ENCODE measurements around the gene NCOA5.

NCOA5 gene

GRCh38 chr20:46050444-46050843 is 39.3 kb downstream of the NCOA5 start:
- Histone ChIP-seq H3K36me3 (peaks cover 0 to 18% (median 0%) of the 10 kb centered on the region in 11 experiments; a peak in 3 of 22 replicates), H3K27ac (no peak overlapping the region), H3K4me2 (no peak overlapping the region), H3K9ac (no peak overlapping the region), H4K20me1 (peaks cover 0 to 49% (median 14%) of the 10 kb centered on the region in 11 experiments; a peak in 13 of 22 replicates), H3K9me3 (replicated peaks in 1 of 11) (no peaks in the 10 kb centered on the region), H3K4me1 (no peaks in the 10 kb centered on the region), H3K27me3 (no peaks in the 10 kb centered on the region), H3K4me3 (no peak overlapping the region)
- no peak for TF ChIP-seq Cebpa-rat (IDR thresholded peaks at IDR 0.05)

DNA sequence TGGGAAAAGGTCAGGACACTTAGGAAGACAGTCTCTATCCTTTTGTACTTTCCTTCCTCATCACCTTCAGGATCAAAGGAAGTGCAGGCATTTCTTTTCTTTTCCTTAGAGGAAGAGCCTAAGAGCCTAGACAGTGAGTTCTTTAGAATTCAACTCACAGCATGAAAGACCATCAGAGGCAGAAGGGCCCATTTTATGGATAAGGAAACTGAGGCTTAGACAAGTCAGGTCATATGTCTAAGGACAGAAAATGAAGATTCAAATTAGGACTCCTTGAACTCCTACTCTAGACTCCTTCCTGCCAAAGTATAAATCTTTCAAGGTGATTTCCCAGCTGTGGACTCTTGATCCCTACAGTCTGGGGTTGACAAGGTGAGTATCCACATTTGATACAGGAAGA is 39.9 kb downstream of the NCOA5 start:
- no peaks in the 10 kb centered on the region for H3K27me3 ChIP-seq
- H3K4me1 ChIP-seq: no peaks in the 10 kb centered on the region
- H4K20me1 ChIP-seq: peaks cover 0 to 49% (median 7%) of the 10 kb centered on the region in 11 experiments; a peak in 13 of 22 replicates
- peaks cover 0 to 16% (median 0%) of the 10 kb centered on the region in 11 experiments; a peak in 3 of 22 replicates for H3K36me3 ChIP-seq
- H3K9ac ChIP-seq: no peak overlapping the region
- no peaks in the 10 kb centered on the region for H3K9me3 ChIP-seq (replicated peaks in 1 of 11)
- no peak overlapping the region for H3K27ac ChIP-seq
- H3K4me2 ChIP-seq: no peak overlapping the region
- no peak for TF ChIP-seq Cebpa-rat (IDR thresholded peaks at IDR 0.05)
- H3K4me3 ChIP-seq: no peak overlapping the region

- Histone ChIP-seq H3K27me3 (no peaks in the 10 kb centered on the region), H3K36me3 (peaks cover 0 to 10% (median 0%) of the 10 kb centered on the region in 11 experiments; a peak in 3 of 22 replicates), H3K4me3 (no peak overlapping the region)
Measured at GRCh38 chr20:46049190-46049589, 40.6 kb downstream of the NCOA5 start.

DNA sequence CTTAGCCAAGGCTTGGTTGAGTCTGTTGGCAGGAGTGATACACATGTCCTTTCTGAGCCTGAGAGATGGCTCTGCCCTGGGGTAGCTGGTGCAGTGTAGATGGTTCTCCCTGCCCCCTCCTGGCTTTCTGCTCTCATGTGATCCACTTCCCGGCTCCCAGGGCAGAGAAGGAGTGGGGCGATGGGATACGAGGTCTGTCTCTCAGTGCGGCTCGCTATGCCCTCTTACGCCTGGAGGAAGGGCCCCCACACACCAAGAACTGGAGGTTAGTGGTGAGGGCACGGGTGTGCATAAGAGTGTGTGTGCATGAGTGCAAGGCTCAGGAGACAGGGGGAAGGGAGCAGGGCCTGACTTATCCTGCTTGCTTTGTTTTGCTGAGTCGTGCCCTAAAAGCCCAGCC is 41.9 kb downstream of the NCOA5 start:
- TF ChIP-seq Cebpa-rat (IDR thresholded peaks at IDR 0.05): no peak
- Histone ChIP-seq H3K27me3 (no peaks in the 10 kb centered on the region), H3K9ac (no peak overlapping the region), H3K36me3 (peaks cover 0 to 10% (median 0%) of the 10 kb centered on the region in 11 experiments; a peak in 2 of 22 replicates), H3K4me3 (no peak overlapping the region), H3K4me2 (no peak overlapping the region), H3K27ac (no peak overlapping the region), H3K4me1 (no peaks in the 10 kb centered on the region), H4K20me1 (peaks cover 0 to 44% (median 4%) of the 10 kb centered on the region in 11 experiments; a peak in 10 of 22 replicates), H3K9me3 (replicated peaks in 1 of 11) (no peaks in the 10 kb centered on the region)

More at GRCh38 chr20:46049190-46049589, 40.6 kb downstream of the NCOA5 start:
- H4K20me1 ChIP-seq: peaks cover 0 to 49% (median 4%) of the 10 kb centered on the region in 11 experiments; a peak in 11 of 22 replicates
- H3K4me2 ChIP-seq: no peak overlapping the region
- H3K27ac ChIP-seq: no peak overlapping the region
- no peak overlapping the region for H3K9ac ChIP-seq
- no peaks in the 10 kb centered on the region for H3K4me1 ChIP-seq
- H3K9me3 ChIP-seq (replicated peaks in 1 of 11): no peaks in the 10 kb centered on the region
- TF ChIP-seq Cebpa-rat (IDR thresholded peaks at IDR 0.05): no peak

DNA sequence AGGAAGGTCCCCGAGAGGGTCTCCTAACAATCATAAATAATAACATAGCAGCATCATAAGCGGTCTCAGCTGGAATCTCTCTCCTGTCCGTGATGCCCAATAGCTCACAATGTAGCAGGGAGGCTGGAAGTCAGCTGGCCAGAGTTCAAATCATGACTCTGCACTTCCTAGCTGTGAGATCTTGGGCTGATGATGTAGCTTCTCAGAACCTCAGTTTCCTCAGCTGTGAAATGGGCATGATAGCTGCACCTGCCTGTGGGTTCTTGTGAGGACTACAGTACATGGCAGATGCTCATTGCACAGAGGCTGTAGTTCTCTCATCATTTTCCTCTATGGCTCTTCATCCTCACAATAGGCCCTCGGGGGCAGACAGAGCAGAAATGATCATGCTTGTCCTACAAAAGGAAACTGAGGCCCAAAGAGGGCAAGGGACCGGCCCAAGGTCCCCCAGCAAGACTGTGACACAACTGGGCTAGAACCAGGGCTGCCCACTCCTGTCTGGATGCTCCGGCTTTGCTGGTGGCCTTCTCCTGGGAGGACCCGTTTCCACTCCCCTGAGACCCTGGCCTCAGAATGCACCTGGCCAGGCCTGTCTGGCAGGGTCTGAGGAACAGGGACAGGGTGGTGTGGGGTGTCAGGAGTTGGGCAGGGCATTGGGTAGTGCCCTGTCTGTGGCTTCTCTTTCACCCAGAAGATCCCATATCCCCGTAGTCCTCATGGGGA is 43.0 kb downstream of the NCOA5 start:
- Histone ChIP-seq H3K9ac (no peak overlapping the region), H3K4me1 (no peaks in the 10 kb centered on the region), H3K9me3 (replicated peaks in 1 of 11) (no peaks in the 10 kb centered on the region), H3K4me2 (no peak overlapping the region), H3K27ac (no peak overlapping the region), H3K4me3 (no peak overlapping the region), H4K20me1 (peaks cover 0 to 50% (median 6%) of the 10 kb centered on the region in 11 experiments; a peak in 10 of 22 replicates), H3K36me3 (peaks cover 0 to 10% (median 0%) of the 10 kb centered on the region in 11 experiments; a peak in 2 of 22 replicates), H3K27me3 (no peaks in the 10 kb centered on the region)
- no peak for TF ChIP-seq Cebpa-rat (IDR thresholded peaks at IDR 0.05)

DNA sequence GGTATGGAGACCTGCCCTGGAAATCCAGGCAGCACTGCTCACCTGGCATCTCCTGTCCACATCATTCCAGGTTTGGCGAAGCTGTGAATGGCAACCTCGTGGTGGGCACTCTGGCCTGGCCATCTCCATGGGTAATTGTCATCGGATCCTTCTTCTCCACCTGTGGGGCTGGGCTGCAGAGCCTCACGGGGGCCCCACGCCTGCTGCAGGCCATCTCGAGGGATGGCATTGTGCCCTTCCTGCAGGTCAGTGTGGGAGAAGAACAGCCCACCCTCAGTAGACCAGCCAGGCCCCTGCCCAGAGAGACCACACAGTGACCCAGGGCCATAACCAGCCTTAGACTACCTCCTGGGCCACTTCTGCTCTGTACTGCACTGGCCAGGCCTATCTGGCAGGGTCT is 44.9 kb downstream of the NCOA5 start:
- no peaks in the 10 kb centered on the region for H3K27me3 ChIP-seq
- H3K4me3 ChIP-seq: no peak overlapping the region
- TF ChIP-seq Cebpa-rat (IDR thresholded peaks at IDR 0.05): no peak
- no peak overlapping the region for H3K27ac ChIP-seq
- H3K36me3 ChIP-seq: peaks cover 0 to 10% (median 0%) of the 10 kb centered on the region in 11 experiments; a peak in 2 of 22 replicates
- H3K4me2 ChIP-seq: no peak overlapping the region
- no peaks in the 10 kb centered on the region for H3K9me3 ChIP-seq (replicated peaks in 1 of 11)
- no peak overlapping the region for H3K9ac ChIP-seq
- peaks cover 0 to 66% (median 18%) of the 10 kb centered on the region in 11 experiments; a peak in 15 of 22 replicates for H4K20me1 ChIP-seq
- H3K4me1 ChIP-seq: no peaks in the 10 kb centered on the region

DNA sequence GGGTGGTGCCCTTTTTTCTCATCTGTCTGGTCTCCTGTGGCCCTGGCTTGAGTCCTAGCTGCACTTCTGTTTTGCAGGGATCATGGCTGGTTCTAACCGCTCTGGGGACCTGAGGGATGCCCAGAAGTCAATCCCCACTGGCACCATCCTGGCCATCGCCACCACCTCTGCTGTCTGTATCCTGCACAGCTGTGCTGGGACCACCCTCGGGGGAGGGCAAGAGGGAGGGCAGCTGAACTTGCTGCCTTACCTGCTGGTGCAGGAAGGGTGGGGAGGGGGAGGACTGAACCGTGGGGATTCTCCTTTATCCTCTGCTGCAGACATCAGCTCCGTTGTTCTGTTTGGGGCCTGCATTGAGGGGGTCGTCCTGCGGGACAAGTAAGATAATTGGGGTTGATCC is 46.2 kb downstream of the NCOA5 start:
- no peaks in the 10 kb centered on the region for H3K27me3 ChIP-seq
- TF ChIP-seq Cebpa-rat (IDR thresholded peaks at IDR 0.05): no peak
- no peaks in the 10 kb centered on the region for H3K4me1 ChIP-seq
- H3K4me2 ChIP-seq: no peak overlapping the region
- peaks cover 0 to 7% (median 0%) of the 10 kb centered on the region in 11 experiments; a peak in 1 of 22 replicates for H3K36me3 ChIP-seq
- H4K20me1 ChIP-seq: peaks cover 0 to 67% (median 18%) of the 10 kb centered on the region in 11 experiments; a peak in 15 of 22 replicates
- H3K27ac ChIP-seq: no peak overlapping the region
- H3K9ac ChIP-seq: no peak overlapping the region
- H3K9me3 ChIP-seq (replicated peaks in 1 of 11): no peaks in the 10 kb centered on the region
- H3K4me3 ChIP-seq: no peak overlapping the region

GRCh38 chr20:46040902-46041535 is 48.7 kb downstream of the NCOA5 start:
- no peak overlapping the region for H3K4me3 ChIP-seq
- TF ChIP-seq Cebpa-rat (IDR thresholded peaks at IDR 0.05): no peak
- no peaks in the 10 kb centered on the region for H3K9me3 ChIP-seq (replicated peaks in 1 of 11)
- no peak overlapping the region for H3K4me2 ChIP-seq
- H4K20me1 ChIP-seq: peaks cover 0 to 70% (median 18%) of the 10 kb centered on the region in 11 experiments; a peak in 15 of 22 replicates
- no peak overlapping the region for H3K9ac ChIP-seq
- no peaks in the 10 kb centered on the region for H3K4me1 ChIP-seq
- H3K27ac ChIP-seq: no peak overlapping the region
- no peaks in the 10 kb centered on the region for H3K27me3 ChIP-seq
- 0 out of 22 replicates have a peak, but pooled peaks cover 0 to 5% (median 0%) of the 10 kb centered on the region in 11 experiments for H3K36me3 ChIP-seq

DNA sequence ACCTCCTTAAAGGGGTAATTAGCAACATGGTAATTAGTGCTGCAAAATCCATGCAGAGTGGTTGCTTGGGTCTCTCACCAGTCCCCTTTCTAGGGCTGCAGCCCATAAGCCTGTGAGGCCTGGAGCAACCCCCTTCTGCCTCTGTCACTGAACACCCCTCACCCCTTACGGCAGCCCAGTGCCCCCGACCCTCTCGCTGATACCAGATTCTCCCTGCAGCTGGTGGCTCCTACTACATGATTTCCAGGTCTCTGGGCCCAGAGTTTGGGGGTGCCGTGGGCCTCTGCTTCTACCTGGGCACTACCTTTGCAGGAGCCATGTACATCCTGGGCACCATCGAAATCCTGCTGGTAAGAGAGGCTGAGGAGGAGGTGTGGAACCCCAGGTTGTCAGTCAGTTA is 52.7 kb downstream of the NCOA5 start:
- Histone ChIP-seq H4K20me1 (peaks cover 0 to 68% (median 34%) of the 10 kb centered on the region in 11 experiments; a peak in 17 of 22 replicates), H3K27ac (no peak overlapping the region), H3K4me2 (no peak overlapping the region), H3K4me3 (no peak overlapping the region), H3K9ac (no peak overlapping the region), H3K4me1 (no peaks in the 10 kb centered on the region), H3K27me3 (peaks cover 14 to 25% (median 19%) of the 10 kb centered on the region in 11 experiments), H3K36me3 (no peaks in the 10 kb centered on the region), H3K9me3 (replicated peaks in 1 of 11) (no peaks in the 10 kb centered on the region)
- TF ChIP-seq Cebpa-rat (IDR thresholded peaks at IDR 0.05): no peak
